K562 (cell line): ENCODE measurements around the gene TTC38. TPM values are rescaled to one million over a fixed set of nuclear protein-coding genes. Genes with fewer than 3 reads are reported as not detected.

Experiments
- BRD4 ChIP-seq: fragments of 200-600 bp; sonication (generic); IDR thresholded peaks from 2 replicates; pipeline ENCODE4 v1.6.1; 2017; ENCODE audit warnings: inconsistent platforms
- CHCHD3 ChIP-seq: fragments of 250-450 bp; sonication (Bioruptor Pico); IDR thresholded peaks from 2 replicates; pipeline ENCODE4 v2.1.2; 2022; ENCODE audit warnings: mild to moderate bottlenecking
- DMBX1 ChIP-seq: fragments of 250-450 bp; sonication (Bioruptor Pico); IDR thresholded peaks from 2 replicates; pipeline ENCODE4 v1.8.0; 2022; ENCODE audit warnings: inconsistent platforms, mild to moderate bottlenecking, moderate library complexity, borderline replicate concordance
- EZH2 ChIP-seq: IDR thresholded peaks from 2 replicates; pipeline ENCODE4 v1.6.1; 2012; ENCODE audit warnings: low read depth, mild to moderate bottlenecking, inconsistent platforms, low read length, borderline replicate concordance
- GABPB2 ChIP-seq: fragments of 250-450 bp; sonication (Bioruptor Pico); conservative IDR thresholded peaks from 2 replicates; pipeline ENCODE4 v1.5.1; 2021; ENCODE audit warnings: mild to moderate bottlenecking
- HLTF ChIP-seq: fragments of 450-650 bp; IDR thresholded peaks from 2 replicates; pipeline ENCODE4 v1.6.1; 2016
- HMGN3 ChIP-seq: IDR thresholded peaks from 2 replicates; pipeline ENCODE4 v1.6.1; 2011; ENCODE audit warnings: borderline replicate concordance, low read depth, mild to moderate bottlenecking, mixed read lengths, low read length; ENCODE audit not compliant: insufficient read length; ENCODE audit errors: extremely low read depth
- MTF1 ChIP-seq: fragments of 250-450 bp; sonication (Bioruptor Pico); IDR thresholded peaks from 2 replicates; pipeline ENCODE4 v1.9.0; 2021; ENCODE audit warnings: moderate library complexity, mild to moderate bottlenecking, inconsistent platforms, borderline replicate concordance
- MXI1 ChIP-seq: IDR thresholded peaks from 2 replicates; pipeline ENCODE4 v1.6.1; 2011; ENCODE audit warnings: low read depth, mild to moderate bottlenecking, improper control_type of control experiment, low read length
- MYNN ChIP-seq, 2 experiments: sonication (generic); formaldehyde crosslinking in 1 of 2; IDR thresholded peaks; 2 replicates each; pipeline versions ENCODE4 v1.5.0 to v1.6.1; 2016 to 2020; ENCODE audit warnings: antibody characterized with exemption in 1 of 2, missing genetic modification reagents in 1 of 2
- NCOA4 ChIP-seq: fragments of 450-650 bp; IDR thresholded peaks from 2 replicates; pipeline ENCODE4 v1.6.1; 2018; ENCODE audit warnings: mild to moderate bottlenecking; ENCODE audit not compliant: partially characterized antibody
- NR2F6 ChIP-seq: fragments of 450-650 bp; formaldehyde crosslinking; IDR thresholded peaks from 2 replicates; pipeline ENCODE4 v1.4.0; 2020; ENCODE audit warnings: mild to moderate bottlenecking
- POLR2AphosphoS5 ChIP-seq: IDR thresholded peaks from 2 replicates; pipeline ENCODE4 v1.6.1; 2011; ENCODE audit warnings: mild to moderate bottlenecking, low read depth, low read length, moderate library complexity; ENCODE audit not compliant: control insufficient read depth, insufficient read depth
- SIRT6 ChIP-seq: IDR thresholded peaks from one replicate; pipeline ENCODE4 v1.6.1; 2012; ENCODE audit warnings: low read depth, mild to moderate bottlenecking, control low read depth, inconsistent platforms, low read length, moderate library complexity
- ZC3H8 ChIP-seq: fragments of 450-650 bp; IDR thresholded peaks from 2 replicates; pipeline ENCODE4 v1.6.1; 2017
- ZNF76 ChIP-seq: fragments of 250-450 bp; sonication (Bioruptor Pico); IDR thresholded peaks from 2 replicates; pipeline ENCODE4 v1.4.0; 2020; ENCODE audit warnings: mild to moderate bottlenecking, moderate library complexity, borderline replicate concordance
- polyA plus RNA-seq, 8 experiments: library from polyadenylated mRNA; depleted of rRNA in 4 of 8; stranded (reverse) in 5 of 8; unstranded in 3 of 8; fragments of >200 nt; fragmentation: Nextera tagmentation in 2 of 8; fragmentation: Illumina TruSeq in 1 of 8; extraction: Ambion mirVana in 2 of 8; extraction: Trizol in 1 of 8; gene quantifications; 2 replicates each; pipeline versions ENCODE4 v1.2.1 to v1.2.3, GENCODE V29; 2011 to 2014; ENCODE audit warnings: inconsistent platforms in 1 of 8, missing spikeins in 1 of 8
- total RNA-seq, 7 experiments: library from RNA; depleted of rRNA in 6 of 7; stranded (reverse); fragments of >200 nt in 6 of 7; fragmentation: Illumina TruSeq in 2 of 7; extraction: Trizol in 2 of 7; gene quantifications; 2 replicates each; pipeline versions ENCODE4 v1.2.1 to v1.2.3, GENCODE V29; 2011 to 2021; ENCODE audit warnings: low replicate concordance in 1 of 7
- TF ChIP-seq, protein P1 (sequence below): sonication (generic); formaldehyde crosslinking; IDR thresholded peaks from 2 replicates; pipeline ENCODE4 v1.8.0; 2023; ENCODE audit warnings: missing genetic modification reagents, mild to moderate bottlenecking, borderline replicate concordance
- TF ChIP-seq, protein P2 (sequence below): sonication (generic); formaldehyde crosslinking; IDR thresholded peaks from 2 replicates; pipeline ENCODE4 v1.8.0; 2022; ENCODE audit warnings: mild to moderate bottlenecking, missing genetic modification reagents

TTC38 gene
- total and polyA plus RNA-seq, 9 of the 15 experiments (the other 6 are each of a cell fraction or from before 2014, with no cell fraction given): 0.84 to 28.4 (median 18.1) TPM

DNA sequence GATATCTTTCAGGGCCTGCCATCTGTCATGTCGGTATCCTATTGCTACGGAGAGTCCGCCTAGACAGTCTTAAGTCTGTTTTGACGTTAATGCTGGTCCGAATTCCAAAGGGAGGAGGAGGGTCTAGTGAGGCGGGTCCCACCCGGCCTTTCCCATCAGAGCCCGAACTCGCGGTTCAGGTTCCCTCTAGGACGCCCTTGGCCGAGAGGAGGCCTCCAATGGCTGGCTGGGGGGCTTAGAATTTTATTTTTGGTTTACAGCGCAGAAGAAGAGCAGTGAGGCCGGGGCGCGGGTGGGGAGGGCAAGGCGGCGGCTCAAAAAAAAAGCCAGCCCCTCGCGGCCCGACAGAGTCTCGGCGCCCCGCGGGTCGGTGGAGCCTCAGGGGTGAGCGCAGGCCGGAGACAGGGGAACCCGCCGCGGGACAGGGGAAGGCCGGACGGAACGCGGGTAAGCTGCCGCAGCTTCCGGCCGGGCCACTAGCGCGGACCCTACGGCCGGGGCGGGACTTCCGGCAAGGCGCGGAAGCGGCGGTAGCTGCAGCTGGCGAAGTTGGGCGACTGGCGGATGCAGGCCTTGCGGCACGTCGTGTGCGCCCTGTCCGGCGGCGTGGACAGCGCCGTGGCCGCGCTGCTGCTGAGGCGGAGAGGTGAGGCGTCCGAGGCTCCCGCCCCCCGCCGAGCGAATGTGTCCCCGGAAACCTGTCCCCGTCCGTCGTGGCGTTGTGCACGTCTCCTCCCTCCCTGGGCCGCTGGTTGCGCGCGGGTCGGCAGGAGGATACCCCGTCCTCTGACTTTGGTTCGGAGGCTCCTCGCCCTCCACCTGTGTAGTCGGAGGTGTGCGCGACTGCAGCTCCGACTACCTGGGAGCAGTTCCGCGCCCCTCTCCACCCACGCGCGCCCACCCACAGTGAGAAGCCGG lies 67.7 kb downstream of the TTC38 start, which contains the start of gene TRMU (continued):
- TF ChIP-seq, protein P1, sequence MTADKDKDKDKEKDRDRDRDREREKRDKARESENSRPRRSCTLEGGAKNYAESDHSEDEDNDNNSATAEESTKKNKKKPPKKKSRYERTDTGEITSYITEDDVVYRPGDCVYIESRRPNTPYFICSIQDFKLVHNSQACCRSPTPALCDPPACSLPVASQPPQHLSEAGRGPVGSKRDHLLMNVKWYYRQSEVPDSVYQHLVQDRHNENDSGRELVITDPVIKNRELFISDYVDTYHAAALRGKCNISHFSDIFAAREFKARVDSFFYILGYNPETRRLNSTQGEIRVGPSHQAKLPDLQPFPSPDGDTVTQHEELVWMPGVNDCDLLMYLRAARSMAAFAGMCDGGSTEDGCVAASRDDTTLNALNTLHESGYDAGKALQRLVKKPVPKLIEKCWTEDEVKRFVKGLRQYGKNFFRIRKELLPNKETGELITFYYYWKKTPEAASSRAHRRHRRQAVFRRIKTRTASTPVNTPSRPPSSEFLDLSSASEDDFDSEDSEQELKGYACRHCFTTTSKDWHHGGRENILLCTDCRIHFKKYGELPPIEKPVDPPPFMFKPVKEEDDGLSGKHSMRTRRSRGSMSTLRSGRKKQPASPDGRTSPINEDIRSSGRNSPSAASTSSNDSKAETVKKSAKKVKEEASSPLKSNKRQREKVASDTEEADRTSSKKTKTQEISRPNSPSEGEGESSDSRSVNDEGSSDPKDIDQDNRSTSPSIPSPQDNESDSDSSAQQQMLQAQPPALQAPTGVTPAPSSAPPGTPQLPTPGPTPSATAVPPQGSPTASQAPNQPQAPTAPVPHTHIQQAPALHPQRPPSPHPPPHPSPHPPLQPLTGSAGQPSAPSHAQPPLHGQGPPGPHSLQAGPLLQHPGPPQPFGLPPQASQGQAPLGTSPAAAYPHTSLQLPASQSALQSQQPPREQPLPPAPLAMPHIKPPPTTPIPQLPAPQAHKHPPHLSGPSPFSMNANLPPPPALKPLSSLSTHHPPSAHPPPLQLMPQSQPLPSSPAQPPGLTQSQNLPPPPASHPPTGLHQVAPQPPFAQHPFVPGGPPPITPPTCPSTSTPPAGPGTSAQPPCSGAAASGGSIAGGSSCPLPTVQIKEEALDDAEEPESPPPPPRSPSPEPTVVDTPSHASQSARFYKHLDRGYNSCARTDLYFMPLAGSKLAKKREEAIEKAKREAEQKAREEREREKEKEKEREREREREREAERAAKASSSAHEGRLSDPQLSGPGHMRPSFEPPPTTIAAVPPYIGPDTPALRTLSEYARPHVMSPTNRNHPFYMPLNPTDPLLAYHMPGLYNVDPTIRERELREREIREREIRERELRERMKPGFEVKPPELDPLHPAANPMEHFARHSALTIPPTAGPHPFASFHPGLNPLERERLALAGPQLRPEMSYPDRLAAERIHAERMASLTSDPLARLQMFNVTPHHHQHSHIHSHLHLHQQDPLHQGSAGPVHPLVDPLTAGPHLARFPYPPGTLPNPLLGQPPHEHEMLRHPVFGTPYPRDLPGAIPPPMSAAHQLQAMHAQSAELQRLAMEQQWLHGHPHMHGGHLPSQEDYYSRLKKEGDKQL (CRISPR knock-in tag): no peak
- TF ChIP-seq, protein P2, sequence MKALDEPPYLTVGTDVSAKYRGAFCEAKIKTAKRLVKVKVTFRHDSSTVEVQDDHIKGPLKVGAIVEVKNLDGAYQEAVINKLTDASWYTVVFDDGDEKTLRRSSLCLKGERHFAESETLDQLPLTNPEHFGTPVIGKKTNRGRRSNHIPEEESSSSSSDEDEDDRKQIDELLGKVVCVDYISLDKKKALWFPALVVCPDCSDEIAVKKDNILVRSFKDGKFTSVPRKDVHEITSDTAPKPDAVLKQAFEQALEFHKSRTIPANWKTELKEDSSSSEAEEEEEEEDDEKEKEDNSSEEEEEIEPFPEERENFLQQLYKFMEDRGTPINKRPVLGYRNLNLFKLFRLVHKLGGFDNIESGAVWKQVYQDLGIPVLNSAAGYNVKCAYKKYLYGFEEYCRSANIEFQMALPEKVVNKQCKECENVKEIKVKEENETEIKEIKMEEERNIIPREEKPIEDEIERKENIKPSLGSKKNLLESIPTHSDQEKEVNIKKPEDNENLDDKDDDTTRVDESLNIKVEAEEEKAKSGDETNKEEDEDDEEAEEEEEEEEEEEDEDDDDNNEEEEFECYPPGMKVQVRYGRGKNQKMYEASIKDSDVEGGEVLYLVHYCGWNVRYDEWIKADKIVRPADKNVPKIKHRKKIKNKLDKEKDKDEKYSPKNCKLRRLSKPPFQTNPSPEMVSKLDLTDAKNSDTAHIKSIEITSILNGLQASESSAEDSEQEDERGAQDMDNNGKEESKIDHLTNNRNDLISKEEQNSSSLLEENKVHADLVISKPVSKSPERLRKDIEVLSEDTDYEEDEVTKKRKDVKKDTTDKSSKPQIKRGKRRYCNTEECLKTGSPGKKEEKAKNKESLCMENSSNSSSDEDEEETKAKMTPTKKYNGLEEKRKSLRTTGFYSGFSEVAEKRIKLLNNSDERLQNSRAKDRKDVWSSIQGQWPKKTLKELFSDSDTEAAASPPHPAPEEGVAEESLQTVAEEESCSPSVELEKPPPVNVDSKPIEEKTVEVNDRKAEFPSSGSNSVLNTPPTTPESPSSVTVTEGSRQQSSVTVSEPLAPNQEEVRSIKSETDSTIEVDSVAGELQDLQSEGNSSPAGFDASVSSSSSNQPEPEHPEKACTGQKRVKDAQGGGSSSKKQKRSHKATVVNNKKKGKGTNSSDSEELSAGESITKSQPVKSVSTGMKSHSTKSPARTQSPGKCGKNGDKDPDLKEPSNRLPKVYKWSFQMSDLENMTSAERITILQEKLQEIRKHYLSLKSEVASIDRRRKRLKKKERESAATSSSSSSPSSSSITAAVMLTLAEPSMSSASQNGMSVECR: peak; percentile 62; the same call in 1 of the 2 replicates
- TF ChIP-seq ZNF76 (CRISPR knock-in tag): no peak
- TF ChIP-seq BRD4: peak; percentile 76; the same call in 1 of the 2 replicates
- no peak for TF ChIP-seq SIRT6
- 0 out of 2 replicates have a peak, but pooled peaks have one; percentile 26 for TF ChIP-seq MXI1
- TF ChIP-seq DMBX1 (CRISPR knock-in tag): no peak
- peak; percentile 57 for TF ChIP-seq HMGN3
- no peak; the same call in 1 of the 2 replicates for TF ChIP-seq POLR2AphosphoS5
- no peak for TF ChIP-seq MTF1
- no peak for TF ChIP-seq EZH2
- TF ChIP-seq NCOA4: no peak
- TF ChIP-seq GABPB2 (CRISPR knock-in tag): no peak
- TF ChIP-seq CHCHD3 (CRISPR knock-in tag): no peak
- no peak for TF ChIP-seq MYNN (IDR thresholded peaks at IDR 0.05)
- TF ChIP-seq MYNN (CRISPR knock-in tag; IDR thresholded peaks at IDR 0.05): no peak
- no peak for TF ChIP-seq HLTF
- no peak for TF ChIP-seq ZC3H8
- no peak for TF ChIP-seq NR2F6 (CRISPR knock-in tag)
